BE2C (cell line): ENCODE measurements around the gene ZNF691.
"Not testable (repeated sequence)": the region's sequence is repeated elsewhere in the genome, so short reads cannot be mapped to it uniquely, and the experiment has no call there.

Source experiments
- DNase-seq: peaks from one replicate; pipeline ENCODE4 v3.0.0-alpha.2; 2020
- H3K27me3 ChIP-seq: fragments of 250-450 bp; sonication (Bioruptor Pico); 2 replicates; pipeline ENCODE4 v1.5.1; 2020; ENCODE audit warnings: mild to moderate bottlenecking
- H3K36me3 ChIP-seq: fragments of 250-450 bp; sonication (Bioruptor Pico); 2 replicates; pipeline ENCODE4 v1.5.1; 2020; ENCODE audit warnings: mild to moderate bottlenecking
- H3K4me1 ChIP-seq: fragments of 250-450 bp; sonication (Bioruptor Pico); 2 replicates; pipeline ENCODE4 v1.5.1; 2020
- H3K4me3 ChIP-seq: 2 replicates; pipeline ENCODE4 v1.5.1; 2011; ENCODE audit warnings: low read depth, low read length
- H3K9me3 ChIP-seq: fragments of 250-450 bp; sonication (Bioruptor Pico); 2 replicates; pipeline ENCODE4 v1.5.1; 2020
- TF ChIP-seq, protein P1 (sequence below): IDR thresholded peaks from 2 replicates; pipeline ENCODE4 v1.5.1; 2012; ENCODE audit warnings: mild to moderate bottlenecking, low read depth, low read length

The ZNF691 gene

DNA sequence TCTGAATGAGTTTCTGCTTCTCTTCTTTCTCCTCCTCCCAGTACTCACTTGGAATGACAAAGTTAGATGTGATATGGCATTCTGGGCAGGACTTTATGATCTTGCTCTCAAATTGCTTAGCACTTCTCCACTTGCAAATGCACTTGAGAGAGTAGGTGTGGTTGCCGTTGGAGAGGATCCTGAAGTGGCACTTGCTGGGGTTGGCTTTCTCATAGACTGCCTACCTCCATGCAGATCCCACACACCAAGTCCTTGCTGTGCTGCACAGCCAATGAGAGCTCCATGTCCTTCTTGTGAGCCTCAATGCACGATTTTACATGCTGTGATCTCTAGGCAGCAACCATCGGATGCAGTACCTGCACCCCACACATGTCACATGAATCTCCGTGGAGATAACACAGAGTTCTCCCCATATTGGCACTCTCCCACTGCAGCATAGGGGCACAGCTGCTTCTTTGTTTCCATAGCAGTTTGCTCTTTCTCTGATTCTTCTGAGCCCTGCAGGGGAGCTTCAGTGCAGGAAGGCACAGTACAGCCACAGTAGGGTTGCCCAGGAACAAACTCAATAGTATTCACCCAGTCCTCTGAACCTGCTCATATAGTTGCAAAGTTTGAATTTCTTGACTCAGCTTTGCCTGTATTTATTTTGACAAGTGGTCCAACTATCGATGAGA is 45.2 kb downstream of the ZNF691 start:
- H3K27me3 ChIP-seq: no peaks in the 10 kb centered on the region
- H3K9me3 ChIP-seq: no peaks in the 10 kb centered on the region
- no peaks in the 10 kb centered on the region for H3K4me1 ChIP-seq
- DNase-seq: no peak
- TF ChIP-seq, protein P1, sequence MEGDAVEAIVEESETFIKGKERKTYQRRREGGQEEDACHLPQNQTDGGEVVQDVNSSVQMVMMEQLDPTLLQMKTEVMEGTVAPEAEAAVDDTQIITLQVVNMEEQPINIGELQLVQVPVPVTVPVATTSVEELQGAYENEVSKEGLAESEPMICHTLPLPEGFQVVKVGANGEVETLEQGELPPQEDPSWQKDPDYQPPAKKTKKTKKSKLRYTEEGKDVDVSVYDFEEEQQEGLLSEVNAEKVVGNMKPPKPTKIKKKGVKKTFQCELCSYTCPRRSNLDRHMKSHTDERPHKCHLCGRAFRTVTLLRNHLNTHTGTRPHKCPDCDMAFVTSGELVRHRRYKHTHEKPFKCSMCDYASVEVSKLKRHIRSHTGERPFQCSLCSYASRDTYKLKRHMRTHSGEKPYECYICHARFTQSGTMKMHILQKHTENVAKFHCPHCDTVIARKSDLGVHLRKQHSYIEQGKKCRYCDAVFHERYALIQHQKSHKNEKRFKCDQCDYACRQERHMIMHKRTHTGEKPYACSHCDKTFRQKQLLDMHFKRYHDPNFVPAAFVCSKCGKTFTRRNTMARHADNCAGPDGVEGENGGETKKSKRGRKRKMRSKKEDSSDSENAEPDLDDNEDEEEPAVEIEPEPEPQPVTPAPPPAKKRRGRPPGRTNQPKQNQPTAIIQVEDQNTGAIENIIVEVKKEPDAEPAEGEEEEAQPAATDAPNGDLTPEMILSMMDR: no peak
- H3K4me3 ChIP-seq: no peak overlapping the region
- no peaks in the 10 kb centered on the region for H3K36me3 ChIP-seq

DNA sequence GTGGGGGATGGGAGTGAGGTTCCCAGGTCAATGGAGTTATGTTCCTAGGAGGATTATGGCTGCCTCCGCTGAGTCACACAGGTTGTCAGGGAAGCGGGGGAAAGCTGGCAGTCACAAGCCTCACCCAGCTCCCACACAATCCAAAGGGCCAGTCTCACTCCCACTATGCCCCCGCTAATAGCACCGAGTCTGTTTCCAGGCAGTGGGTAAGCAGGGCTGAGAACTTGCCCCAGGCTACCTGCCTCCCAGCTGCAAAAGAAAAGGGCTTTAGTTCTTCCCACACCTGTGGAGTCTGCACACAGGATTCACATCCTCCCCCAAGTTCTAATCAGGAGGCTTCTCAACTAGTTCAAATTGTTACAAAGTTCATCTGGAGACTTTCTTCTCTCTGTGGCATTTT is 53.5 kb downstream of the ZNF691 start:
- not testable (repeated sequence) for H3K9me3 ChIP-seq, H3K4me1 ChIP-seq, DNase-seq, H3K36me3 ChIP-seq, H3K4me3 ChIP-seq, H3K27me3 ChIP-seq
